Measurements from ENCODE around the gene IVNS1ABP.

Gene IVNS1ABP

DNA sequence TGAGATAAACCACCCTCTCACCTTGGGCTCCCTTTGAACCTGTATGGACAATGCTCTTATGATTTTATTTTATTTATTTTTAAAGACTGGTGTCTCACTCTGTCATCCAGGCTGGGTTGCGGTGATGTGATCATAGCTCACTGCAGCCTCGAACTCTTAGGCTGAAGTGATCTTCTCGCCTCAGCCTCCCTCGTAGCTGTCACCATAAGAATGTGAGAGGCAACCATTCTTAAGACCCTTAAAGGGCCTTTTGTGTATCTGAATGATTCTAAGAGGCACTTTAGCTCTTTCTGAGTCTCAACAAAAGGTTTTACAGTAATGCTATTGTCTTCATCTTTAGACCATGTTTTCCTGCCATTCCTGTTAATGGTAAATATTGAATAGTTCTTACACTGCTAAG lies 67.0 kb downstream of the IVNS1ABP start:
- DNase-seq, result no peak

GRCh38 chr1:185249563-185249962 lies 67.5 kb downstream of the IVNS1ABP start:
- no peak for DNase-seq
